AG10803 (cell line): ENCODE data around the gene SMIM22.

Experiments used
- DNase-seq: peaks from one replicate; pipeline ENCODE4 v3.0.0; 2010; ENCODE audit warnings: low read depth
- H3K4me3 ChIP-seq: 2 replicates; pipeline ENCODE4 v1.5.1; 2011; ENCODE audit warnings: mild to moderate bottlenecking, low read length, control low read depth
- TF ChIP-seq, protein P1 (sequence below): conservative IDR thresholded peaks from 2 replicates; pipeline ENCODE4 v1.5.1; 2011; ENCODE audit warnings: mild to moderate bottlenecking, low read length, control low read depth, inconsistent platforms

Gene SMIM22, protein sequence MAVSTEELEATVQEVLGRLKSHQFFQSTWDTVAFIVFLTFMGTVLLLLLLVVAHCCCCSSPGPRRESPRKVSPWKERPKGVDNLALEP

DNA sequence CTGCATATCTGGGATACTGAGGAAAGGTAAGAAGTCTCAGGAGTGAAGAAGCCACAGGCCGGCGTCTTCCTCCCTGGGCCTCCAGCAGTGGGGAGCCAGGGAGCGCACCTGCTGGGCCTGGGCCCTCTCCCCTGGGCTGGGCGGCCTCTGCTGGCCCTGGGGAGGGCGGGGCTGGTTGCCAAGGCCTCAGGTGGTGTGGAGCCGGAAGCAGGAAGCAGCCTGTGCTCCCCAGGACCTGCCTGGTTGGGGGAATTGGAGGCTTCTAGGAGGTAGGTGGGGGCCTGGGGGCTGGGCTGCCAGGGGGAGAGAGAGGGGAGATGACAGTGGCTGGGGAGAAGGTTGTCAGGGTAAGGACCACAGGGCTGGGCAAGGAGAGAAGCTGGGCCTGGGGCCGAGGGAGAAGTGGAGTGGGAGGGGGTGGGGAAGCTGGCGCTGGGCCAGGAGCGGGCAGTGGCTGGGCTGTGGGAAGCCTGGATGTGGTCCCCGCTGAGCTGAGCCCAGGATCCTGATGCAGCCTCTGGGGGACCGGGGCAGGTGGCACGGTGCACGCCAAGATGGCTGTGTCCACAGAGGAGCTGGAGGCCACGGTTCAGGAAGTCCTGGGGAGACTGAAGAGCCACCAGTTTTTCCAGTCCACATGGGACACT lies at the start of gene SMIM22:
TSS of gene SMIM22 (plus strand) at position 189 of the 647 bp plus-strand sequence. CDS start at position 555, 366 bp downstream.
- TF ChIP-seq, protein P1, sequence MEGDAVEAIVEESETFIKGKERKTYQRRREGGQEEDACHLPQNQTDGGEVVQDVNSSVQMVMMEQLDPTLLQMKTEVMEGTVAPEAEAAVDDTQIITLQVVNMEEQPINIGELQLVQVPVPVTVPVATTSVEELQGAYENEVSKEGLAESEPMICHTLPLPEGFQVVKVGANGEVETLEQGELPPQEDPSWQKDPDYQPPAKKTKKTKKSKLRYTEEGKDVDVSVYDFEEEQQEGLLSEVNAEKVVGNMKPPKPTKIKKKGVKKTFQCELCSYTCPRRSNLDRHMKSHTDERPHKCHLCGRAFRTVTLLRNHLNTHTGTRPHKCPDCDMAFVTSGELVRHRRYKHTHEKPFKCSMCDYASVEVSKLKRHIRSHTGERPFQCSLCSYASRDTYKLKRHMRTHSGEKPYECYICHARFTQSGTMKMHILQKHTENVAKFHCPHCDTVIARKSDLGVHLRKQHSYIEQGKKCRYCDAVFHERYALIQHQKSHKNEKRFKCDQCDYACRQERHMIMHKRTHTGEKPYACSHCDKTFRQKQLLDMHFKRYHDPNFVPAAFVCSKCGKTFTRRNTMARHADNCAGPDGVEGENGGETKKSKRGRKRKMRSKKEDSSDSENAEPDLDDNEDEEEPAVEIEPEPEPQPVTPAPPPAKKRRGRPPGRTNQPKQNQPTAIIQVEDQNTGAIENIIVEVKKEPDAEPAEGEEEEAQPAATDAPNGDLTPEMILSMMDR = no peak
- no peak within 1 kb of the TSS for H3K4me3 ChIP-seq
- no peak for DNase-seq

DNA sequence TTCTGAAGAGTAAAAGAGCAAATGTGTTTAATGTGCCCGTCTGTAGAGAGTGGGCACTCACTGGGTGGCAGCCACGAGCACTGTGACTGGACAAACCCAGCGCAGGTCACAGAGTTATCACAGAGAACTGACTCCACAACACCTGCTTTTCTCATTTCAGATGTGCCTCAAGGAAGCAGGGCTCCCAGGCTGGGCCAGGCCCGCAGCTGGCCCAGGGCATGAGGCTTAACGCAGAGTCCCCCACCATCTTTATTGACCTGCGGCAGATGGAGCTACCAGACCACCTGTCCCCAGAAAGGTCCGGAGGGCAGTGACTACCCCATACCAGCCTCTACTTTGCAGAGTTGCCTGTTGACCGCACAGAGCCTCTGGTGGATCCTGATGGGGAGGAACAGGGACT lies 49.0 kb upstream of the SMIM22 start:
- no peak overlapping the region for H3K4me3 ChIP-seq
- TF ChIP-seq, protein P1 = no peak
- no peak for DNase-seq

DNA sequence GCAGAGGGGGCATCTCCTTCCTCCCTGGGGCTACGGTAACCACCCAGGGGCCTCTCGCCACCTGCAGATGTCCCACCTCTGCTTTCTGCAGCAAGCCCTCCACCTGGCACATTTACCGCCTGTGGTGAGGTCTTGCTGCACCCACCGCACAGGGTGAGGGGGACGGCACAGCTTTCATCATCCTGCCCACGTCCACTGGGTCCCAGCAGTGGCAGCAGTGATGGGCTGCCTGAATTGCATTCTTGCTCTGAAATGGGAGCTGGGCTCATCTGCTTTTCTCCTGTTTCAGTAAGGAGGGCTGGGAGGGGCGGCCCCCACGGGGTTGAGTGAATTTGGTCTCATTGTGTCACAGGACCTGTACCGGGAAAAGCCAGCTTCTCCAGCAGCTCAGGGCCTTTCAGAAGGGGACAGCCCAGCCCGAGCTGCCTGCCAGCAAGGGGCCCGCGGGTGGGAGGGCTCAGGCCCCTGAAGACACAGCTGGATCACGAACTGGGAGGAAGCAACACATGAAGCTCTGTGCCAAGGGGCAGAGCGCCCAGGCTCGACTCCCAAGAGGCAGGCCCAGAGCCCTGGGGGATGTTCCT lies 48.1 kb upstream of the SMIM22 start:
- DNase-seq = peak; percentile 42
- no peak overlapping the region for H3K4me3 ChIP-seq
- TF ChIP-seq, protein P1 = no peak

GRCh38 chr16:4747906-4748681 lies 47.1 kb upstream of the SMIM22 start:
- TF ChIP-seq, protein P1 = no peak

DNA sequence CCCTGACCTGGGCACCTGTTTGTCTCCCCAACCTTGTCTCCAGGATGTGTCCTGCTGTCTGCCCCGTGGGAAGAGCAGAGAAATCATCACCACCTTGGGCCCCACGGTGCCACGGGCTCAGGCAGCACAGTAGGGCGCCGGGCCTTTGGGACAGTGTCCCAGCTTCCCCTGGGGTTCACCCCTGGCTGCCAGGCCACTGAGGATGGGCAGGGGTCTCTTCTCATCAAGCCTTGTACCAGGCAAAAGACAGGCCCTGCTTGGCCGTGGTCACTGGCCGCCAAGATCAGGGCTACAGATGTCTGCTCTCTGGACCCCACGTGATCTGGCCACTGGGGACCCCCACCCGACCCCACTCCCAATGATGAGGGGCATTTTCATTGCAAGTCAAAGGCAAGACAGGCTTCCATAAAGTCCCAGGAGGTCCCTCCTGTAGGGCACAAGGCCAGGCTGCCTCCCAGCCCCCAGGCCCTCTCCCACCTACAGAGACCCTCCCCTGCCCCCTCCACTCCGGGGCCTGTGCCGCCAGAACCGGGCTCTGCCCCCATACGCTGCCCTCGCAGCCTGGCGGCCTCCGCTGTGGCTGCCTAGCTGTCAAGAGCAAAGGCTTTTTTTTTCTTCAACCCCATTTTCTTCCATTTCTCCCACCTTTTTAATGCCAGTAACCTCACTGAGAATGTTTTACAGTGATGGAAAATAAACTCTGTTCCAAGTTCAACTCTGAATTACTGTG lies 46.3 kb upstream of the SMIM22 start:
- no peak for DNase-seq
- TF ChIP-seq, protein P1 = no peak
- no peak overlapping the region for H3K4me3 ChIP-seq

More at GRCh38 chr16:4747906-4748681, 47.1 kb upstream of the SMIM22 start:
- H3K4me3 ChIP-seq = no peak overlapping the region
- DNase-seq = no peak

DNA sequence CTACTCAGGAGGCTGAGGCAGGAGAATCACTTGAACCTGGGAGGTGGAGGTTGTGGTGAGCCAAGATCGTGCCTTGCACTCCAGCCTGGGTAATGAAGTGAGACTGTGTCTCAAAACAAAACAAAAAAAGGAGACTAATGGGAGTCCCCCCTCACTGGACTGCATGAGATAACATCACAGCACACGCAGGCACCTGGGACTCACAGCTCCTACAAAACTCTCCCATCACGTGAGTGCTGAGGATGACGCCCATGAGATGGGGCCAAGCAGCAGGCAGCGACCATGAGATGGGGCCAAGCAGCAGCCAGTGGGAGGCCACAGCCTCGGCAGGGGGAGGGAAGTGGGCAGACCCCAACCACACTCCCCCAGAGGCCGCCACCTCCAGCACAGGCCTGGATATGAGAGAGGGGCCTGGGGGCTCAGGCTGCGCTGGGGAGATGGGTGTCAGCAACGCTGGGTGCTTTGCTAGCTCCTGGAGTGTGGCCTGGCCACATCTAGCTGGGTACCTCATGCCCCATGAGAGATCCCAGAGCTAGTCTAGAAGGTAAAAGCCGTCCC lies 45.4 kb upstream of the SMIM22 start:
- DNase-seq = no peak
- TF ChIP-seq, protein P1 = no peak
- no peak overlapping the region for H3K4me3 ChIP-seq
